ACHN (cell line): Measurements from ENCODE around the gene TTLL8.

Source experiments
- DNase-seq: peaks from one replicate; pipeline ENCODE4 v3.0.0-alpha.2; 2015
- in situ Hi-C: cut with HindIII; loops from 2 replicates; pipeline ENCODE4 v1.10.0; 2017; ENCODE audit warnings: low sequenced_read_pairs, low pct_ligation_motif_present, low pct_unique_long_range_greater_than_20kb

Gene TTLL8

DNA sequence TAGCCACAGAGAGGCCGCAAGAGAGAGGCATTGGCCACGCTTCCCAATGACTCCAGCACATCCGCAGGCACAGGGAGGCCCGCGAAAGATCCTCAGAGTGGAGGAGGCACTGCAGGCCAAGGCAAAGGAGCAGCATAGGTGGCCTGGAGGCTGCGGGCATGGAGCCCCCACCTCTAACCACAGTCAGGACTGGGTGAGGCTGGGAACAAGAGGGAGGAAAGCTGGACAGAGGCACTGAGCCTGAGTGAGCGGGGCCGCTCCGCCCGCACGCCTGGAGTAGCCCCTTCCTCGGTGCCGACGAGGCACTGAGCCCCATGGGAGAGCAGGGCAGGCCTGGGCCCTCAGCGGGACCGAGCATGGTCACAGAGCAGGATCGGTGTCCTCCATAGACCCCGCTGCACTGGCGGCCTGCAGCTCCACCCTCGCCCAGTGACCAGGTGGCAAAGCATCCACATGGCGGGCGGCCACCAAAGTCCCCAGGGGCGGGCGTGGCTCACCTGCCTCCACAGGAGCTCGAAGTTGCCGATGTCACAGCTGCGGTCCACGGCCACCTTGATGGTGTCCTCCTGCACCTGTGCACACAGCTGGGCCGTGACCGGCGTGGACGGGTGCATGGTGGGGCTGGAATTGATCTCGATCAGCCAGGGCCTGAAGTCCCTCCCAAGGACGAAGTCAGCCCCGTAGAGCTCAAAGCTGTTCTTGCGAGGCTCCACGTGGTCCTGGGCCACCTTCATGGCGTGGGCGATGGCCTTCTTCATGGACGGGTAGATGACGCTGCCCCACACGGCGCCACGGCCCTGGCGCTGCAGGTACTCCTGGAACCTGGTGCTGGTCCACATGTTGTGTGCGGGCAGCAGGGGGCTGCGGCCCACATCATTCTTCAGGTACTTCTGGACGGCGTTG, 26.7 kb downstream of the TTLL8 start:
- no peak for DNase-seq
- in situ Hi-C loops = no loop called here

DNA sequence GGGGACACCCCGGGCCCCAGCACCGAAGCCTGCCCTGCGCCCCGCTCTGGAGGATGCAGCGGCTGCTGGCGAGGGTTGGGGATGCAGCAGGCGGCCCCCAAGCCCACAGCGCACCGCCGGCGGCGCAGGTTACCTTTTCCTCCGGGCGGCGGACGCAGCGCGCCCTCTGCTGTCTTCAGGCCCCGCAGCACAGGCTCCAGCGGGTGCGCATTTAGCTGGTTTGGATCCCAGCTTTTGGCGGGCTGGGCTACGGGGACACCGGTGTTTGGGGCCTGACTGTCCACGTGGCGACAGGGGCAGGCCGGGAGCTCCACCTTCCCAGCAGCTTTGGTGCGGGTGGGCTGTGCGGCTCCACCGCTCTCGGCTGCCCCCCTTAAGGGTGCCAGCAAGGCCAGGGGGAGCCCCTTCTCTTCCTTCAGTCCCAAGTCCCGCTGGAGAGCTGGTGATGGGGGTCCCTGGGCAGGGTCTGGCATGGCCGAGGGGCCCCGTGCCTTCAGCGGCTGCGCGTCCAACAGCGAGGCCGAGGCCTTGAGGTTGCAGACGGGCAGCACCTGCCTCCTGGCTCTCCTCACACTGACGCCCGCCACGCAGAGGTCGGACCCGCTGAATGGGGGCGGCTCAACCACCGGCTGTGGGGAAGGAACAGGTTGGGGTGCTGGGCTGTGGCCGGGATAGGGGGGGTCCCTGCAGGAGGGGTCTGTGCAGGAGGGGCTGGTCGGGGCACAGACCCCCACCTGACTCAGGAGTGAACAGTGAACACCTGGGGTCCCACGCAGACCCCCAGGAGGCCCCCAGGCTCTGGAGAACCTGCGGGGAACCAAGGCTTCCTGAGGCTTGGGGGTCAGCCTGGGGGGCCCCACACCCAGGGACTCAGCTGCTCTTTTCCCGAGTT, 27.6 kb downstream of the TTLL8 start:
- in situ Hi-C loops = no loop called here

DNA sequence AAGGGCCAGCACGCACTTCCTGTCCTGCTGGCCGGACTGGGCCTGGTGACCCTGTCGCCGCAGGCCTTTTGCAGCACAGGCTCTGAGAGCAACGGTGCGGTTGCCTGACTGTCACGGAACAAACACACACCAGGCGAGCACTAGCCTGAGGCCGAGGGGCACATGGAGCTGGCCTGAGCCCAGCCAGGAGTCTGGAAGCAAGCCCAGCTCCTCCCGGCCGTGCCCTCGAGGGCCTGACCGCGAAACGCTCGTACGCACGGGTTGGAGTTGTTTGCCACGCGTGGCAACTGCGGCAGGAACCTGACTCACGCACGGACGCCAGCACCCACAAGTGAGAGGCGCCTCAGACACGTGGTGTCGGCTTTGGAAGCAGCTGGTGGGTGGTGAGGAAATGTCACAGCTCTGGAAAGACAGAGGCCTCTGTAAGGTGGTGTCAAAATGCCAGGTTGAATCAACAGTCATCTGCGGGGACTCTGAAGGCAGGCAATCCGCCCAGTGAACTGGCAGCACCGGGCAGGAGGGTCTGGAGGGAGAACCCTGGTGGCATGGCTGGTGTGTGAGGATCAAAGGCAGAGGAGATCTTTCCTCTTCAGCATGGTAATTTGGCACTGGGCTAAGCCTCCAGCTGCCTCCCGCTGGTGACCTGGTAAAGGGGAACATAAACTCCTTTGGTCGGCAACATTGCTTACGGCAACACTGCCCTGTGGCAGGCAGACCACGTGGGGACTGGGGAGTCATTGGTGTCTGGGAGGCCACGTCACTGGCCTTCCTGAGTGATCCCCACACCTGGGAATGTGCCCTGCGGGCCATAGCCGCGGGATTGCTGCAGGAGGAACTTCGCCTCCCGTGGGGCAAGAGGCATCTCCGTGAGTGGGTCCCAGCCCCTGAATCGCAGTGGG, 30.2 kb downstream of the TTLL8 start:
- in situ Hi-C loops = no loop called here
- DNase-seq = no peak

More for the DNA sequence above, 27.6 kb downstream of the TTLL8 start:
- peak; percentile 70 for DNase-seq

DNA sequence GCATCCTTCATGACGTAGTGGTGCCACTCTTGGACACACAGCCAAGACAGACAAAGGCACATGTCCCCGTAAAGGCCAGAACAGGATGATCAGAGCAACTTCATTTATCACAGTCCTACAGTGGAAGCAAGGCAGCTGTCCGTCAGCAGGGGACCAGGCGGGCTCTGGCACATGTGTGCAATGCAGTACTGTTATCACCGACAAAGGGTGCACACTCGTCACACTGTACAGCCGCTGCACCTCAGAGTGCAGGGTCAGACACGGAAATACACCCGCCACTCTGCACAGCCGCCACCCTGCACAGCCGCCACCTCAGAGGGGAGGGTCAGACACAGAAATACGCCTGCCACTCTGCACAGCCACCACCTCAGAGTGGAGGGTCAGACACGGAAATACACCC, 32.1 kb downstream of the TTLL8 start:
- no peak for DNase-seq
- in situ Hi-C loops = no loop called here

DNA sequence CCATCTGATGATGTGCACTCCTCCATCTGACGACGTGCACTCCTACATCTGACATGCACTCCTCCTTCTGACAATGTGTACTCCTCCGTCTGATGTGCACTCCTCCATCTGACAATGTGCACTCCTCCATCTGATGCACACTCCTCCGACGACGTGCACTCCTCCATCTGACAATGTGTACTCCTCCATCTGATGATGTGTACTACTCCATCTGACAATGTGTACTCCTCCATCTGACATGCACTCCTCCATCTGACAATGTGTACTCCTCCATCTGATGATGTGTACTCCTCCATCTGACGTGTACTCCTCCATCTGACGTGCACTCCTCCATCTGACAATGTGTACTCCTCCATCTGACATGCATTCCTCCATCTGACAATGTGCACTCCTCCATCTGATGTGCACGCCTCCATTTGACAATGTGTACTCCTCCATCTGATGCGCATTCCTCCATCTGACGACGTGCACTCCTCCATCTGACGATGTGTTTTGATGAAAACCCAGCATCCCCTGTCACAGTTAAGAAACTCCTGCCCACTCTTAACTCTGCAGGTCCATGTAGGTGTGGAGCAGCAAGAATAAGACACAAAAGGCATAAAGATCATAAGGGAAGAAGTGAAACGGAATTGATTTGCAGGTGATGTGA, 35.8 kb downstream of the TTLL8 start:
- no peak for DNase-seq
- in situ Hi-C loops = no loop called here

DNA sequence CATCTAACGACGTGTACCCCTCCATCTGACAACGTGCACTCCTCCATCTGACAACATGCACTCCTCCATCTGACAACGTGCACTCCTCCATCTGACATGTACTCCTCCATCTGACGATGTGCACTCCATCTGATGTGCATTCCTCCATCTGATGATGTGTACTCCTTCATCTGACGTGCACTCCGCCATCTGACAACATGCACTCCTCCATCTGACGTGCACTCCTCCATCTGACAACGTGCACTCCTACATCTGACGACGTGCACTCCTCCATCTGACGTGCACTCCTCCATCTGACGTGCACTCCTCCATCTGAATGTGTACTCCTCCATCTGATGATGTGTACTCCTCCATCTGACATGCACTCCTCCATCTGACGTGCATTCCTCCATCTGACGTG, 37.5 kb downstream of the TTLL8 start:
- DNase-seq = no peak
- in situ Hi-C loops = no loop called here

DNA sequence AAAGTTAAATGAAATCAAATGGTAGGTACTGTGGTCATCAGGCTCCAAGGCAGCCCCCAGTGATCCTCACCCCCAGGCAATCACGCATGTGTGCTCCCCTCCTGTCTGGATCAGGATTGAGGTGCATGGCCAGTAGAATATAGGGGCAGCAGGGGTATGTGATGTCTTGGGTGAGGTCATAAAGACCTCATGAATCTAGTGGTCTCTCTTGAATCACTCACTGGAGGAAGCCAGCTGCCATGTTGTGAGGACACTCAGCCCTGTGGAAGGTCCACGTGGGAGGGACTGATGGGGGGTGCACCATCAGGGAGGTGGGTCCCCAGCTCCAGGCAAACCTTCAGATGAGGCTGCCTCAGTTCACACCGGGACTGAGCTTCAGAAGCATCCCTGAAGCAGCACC, 38.8 kb downstream of the TTLL8 start:
- DNase-seq = no peak
- in situ Hi-C loops = no loop called here

DNA sequence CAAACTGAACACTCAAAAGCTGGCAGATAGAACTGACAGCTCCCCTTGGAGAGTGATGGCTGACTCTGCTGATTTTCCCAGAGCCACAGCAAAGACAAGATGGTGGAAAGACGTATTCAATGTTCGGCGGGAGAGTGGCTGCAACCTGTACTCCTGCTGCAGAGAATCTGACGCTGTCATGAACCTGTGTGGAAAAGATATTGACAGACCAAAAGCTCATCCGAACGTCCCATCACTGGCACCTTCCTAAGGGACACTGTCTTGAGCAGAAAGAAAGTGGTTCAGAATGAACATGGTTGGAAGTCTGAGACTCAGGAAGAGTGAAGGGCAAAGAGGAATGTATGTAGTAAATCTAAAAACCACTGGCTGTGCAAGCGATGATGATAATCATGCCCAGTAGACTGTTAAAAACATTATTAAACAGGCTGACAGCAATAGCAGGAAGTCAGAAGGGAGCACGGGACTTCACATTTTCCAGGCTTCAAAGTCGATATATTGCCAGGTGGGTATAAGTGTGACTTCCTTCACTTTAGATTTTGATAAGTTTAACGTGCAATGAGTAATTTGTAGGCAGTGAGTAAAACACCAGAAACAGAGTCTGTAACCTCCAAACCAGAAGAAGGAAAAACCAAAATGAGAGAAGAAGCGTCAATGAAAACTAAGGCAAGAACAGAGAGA, 39.4 kb downstream of the TTLL8 start:
- DNase-seq = no peak
- in situ Hi-C loops = no loop called here

DNA sequence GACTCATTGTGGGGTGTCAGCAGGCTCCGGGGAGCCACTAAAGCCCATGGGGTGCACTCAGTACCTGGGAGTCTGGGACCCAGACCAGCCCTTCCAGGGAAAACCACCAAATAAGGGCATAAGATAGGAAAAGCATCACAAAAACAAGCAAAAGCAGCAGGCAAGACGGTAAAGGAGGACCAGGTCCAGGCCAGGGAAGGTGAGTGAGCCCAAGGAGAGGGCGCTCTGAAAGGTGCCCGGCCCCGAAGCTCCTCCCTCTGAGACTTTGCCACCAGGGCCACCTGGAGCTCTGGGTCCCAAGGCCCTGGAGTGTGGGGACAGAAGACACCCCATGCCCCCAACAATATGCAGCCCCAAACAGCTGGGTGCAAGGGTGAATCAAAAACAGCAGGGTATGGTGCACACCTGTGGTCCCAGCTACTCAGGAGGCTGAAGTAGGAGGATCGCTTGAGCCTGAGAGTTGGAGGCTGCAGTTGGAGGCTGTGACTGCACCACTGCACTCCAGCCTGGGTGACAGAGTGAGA, 40.3 kb downstream of the TTLL8 start:
- in situ Hi-C loops = no loop called here
- no peak for DNase-seq

DNA sequence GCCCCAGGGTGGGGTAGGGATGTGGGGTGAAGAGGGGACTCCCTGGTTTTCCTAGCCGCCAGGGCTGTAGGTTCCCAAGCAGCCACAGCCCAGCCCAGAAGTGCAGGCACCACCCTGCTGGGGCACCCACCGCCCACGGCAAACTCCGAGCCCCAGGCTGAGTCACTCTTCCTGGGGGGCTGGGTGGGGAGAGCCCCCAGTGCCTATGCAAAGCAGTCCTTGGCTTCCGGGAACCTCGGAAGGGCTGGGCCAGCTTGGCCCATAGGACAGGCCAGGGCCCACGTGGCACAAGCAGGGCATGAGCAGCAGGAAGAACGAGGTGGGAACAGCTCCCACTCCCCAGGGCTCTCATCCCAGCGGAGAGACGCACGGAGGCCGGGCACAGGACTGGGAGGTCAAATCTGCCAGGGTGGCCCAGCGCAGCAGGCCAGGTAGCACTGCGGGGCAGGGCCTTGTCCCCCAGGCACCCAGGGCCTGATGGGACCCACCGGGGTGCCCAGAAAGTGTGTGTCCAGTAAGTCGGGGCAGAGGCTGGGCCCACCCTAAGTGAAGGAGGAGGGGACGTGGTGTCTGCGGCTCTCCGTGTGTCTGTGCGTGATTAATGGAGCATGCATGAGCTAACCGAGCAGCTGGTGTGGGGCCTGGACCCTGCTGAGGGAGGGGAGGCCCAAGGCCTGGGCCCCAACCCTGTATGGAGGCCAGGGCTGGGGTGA, 41.0 kb downstream of the TTLL8 start:
- DNase-seq = no peak
- in situ Hi-C loops = no loop called here

DNA sequence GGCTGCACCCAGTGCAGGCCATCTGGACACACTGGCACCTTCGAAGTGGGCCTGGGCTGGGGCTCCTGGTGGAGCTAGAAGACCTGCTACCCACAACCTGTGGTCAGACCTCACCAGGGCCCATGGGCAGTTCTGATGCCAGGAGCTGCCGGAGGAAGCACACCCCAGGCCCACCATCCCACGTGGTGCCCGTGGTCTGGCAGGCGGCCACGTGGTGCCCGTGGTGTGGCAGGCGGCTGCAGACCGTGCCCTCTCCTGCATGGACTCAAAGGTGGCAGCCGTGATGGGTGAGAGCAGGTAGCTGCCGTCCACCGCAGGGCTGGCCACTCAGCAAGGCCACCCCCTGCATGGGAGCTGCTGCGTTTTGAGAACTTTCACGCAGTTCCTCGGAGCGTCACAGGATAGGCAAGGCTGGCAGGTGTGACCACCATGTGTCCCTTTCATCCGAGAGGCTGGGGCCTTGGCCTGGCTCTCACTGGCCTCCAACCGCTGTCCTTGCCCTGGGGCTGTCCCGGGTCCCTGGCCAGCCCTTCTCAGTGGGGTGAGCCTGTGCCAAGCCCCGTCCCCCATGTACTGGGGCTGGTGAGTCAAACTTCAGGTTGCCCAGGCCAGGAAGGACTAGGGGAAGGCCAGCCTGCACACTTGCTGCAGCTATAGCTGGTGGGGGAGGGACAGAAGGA, 41.6 kb downstream of the TTLL8 start:
- no peak for DNase-seq
- in situ Hi-C loops = no loop called here

DNA sequence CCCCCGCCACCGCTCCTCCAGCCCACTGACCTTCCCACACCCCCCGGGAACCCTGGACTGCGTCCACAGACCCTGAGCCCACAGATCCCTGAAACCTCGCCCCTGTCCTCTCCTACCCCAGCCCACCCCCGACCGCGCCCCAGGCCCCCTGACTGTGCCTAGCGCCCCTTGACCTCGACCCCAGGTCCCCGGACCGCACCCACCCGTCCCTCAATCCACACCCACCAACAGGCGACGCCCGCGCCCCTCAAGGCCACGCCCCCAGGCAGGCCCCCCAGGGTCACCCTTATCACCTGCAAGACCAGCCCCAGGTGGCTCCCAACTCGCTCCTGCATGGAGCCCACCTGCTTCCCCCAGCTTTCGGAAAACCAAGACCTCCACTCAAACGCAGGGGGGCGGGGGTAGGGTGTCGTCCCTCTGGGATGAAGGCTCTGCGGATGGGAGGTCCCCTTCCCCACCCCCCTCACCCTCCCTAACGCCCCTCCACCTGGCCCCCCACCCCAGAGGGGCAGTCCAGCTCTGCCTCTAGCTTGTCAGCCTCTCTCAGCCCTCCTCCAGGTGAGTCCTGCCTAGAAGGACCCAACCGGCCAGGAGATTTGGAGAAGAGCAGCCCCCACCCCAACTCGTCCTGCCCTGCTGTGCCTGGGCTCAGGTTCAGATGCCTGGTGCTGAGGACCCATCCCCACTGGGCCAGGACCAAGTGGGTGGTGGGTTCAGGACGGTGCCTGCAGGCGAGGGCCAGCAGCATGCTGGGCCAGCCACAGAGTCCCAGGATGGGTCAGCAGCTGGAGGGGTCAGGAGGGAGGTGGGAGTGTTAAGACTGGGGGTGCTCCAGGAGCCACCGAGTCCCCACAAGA, 42.4 kb downstream of the TTLL8 start:
- in situ Hi-C loops = no loop called here
- DNase-seq = no peak

DNA sequence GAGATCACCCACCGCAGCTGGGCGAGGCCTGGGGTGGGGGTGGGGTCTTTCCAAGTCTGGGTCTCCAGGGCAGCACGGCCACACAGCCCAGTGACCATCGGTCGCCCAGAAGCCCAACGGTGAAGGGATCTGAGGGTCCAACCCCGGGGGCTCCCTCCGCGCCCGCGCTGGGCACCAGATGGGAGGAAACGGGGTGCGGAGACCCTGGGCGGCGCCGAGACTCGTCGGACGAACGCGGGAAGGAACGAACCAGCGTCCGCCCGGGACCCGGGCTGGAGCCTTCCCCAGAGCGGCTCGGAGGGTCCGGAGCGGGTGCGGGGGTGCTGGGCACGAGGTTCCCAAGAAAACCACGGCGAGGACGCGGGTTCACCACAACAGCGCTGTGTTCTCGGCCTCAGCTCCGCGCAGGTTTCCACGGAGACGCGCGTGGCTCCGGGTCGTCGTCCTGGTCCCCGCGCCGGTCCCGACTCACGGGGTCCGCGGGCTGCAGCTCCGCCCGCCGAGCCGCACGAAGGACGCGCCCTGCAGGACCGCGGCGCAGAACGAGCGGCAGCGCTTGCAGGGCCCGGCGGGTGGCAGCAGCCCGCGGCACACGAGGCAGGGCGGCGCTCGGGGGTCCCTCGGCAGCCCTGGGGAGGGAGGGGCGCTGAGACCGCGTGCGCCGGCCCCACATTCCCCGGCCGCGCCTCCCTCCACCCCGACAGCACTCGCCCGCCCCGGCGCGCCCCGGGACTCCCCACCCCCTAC, 43.3 kb downstream of the TTLL8 start:
- no peak for DNase-seq
- in situ Hi-C loops = no loop called here

DNA sequence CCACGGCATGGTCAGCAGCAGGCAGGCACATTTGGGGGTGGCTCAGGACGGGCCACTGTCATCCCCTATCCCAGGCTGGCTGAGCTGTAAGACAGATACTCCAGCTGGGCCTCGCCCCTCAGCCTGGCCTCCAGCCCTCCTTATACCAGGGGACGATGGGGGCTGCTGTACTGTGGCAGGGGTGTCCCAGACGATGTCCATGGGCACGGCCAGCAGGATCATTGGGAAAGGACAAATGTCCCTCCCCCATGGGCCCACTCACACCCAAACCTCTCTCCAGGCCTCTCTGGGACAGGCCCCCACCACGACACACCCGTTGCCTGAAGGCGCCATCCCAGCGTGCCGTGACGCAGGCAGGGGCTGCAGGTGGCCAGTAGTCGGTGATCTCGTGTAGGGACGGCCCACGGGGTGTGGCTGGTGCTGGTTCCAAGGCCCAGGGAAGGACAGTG, 44.0 kb downstream of the TTLL8 start:
- in situ Hi-C loops = no loop called here
- no peak for DNase-seq
